SK-N-SH treated with all-trans-retinoic acid at 6 μM for 48 hours (cell line): ENCODE measurements around the gene SAMD11.

ENCODE experiments used
- ESRRG ChIP-seq: fragments of 250-450 bp; sonication (Bioruptor Pico); IDR thresholded peaks from 2 replicates; pipeline ENCODE4 v1.6.1; 2021; ENCODE audit warnings: mild to moderate bottlenecking
- GLIS3 ChIP-seq: fragments of 250-450 bp; sonication (Bioruptor Pico); IDR thresholded peaks from 2 replicates; pipeline ENCODE4 v1.5.0; 2020; ENCODE audit warnings: mild to moderate bottlenecking, moderate library complexity
- ISL1 ChIP-seq: fragments of 250-450 bp; sonication (Bioruptor Pico); IDR thresholded peaks from 2 replicates; pipeline ENCODE4 v2.1.2; 2022; ENCODE audit warnings: mild to moderate bottlenecking, moderate library complexity
- OSR1 ChIP-seq: fragments of 250-450 bp; sonication (Bioruptor Pico); IDR thresholded peaks from 2 replicates; pipeline ENCODE4 v1.8.0; 2022; ENCODE audit warnings: moderate library complexity, mild to moderate bottlenecking, inconsistent platforms
- PATZ1 ChIP-seq: fragments of 250-450 bp; sonication (Bioruptor Pico); IDR thresholded peaks from 2 replicates; pipeline ENCODE4 v1.8.0; 2020; ENCODE audit warnings: mild to moderate bottlenecking, moderate library complexity, borderline replicate concordance
- PPARA ChIP-seq: fragments of 250-450 bp; sonication (Bioruptor Pico); IDR thresholded peaks from 2 replicates; pipeline ENCODE4 v1.5.0; 2020; ENCODE audit warnings: mild to moderate bottlenecking, borderline replicate concordance
- ZFP3 ChIP-seq: fragments of 250-450 bp; sonication (Bioruptor Pico); IDR thresholded peaks from 2 replicates; pipeline ENCODE4 v1.5.0; 2020; ENCODE audit warnings: mild to moderate bottlenecking, moderate library complexity
- ZFP30 ChIP-seq: fragments of 450-650 bp; formaldehyde crosslinking; IDR thresholded peaks from 2 replicates; pipeline ENCODE4 v1.5.0; 2022; ENCODE audit warnings: mild to moderate bottlenecking, moderate library complexity
- ZNF70 ChIP-seq: fragments of 450-650 bp; formaldehyde crosslinking; IDR thresholded peaks from 2 replicates; pipeline ENCODE4 v1.5.0; 2020; ENCODE audit warnings: mild to moderate bottlenecking, moderate library complexity

- no peak for TF ChIP-seq ESRRG
- no peak for TF ChIP-seq ZFP3
- TF ChIP-seq OSR1 (CRISPR knock-in tag), result no peak
- no peak for TF ChIP-seq ZFP30
- TF ChIP-seq ZNF70 (CRISPR knock-in tag), result no peak
- TF ChIP-seq GLIS3, result no peak
- TF ChIP-seq PATZ1, result no peak
- TF ChIP-seq PPARA (CRISPR knock-in tag), result no peak
- TF ChIP-seq ISL1 (CRISPR knock-in tag), result no peak
These were observed 61.4 kb downstream of the SAMD11 start for GRCh38 chr1:985126-985525.
